H1 (cell line): ENCODE measurements around the gene C5orf34. TPM values are rescaled to one million over a fixed set of nuclear protein-coding genes. Genes with fewer than 3 reads are reported as not detected.
"Not testable (repeated sequence)": the region's sequence is repeated elsewhere in the genome, so short reads cannot be mapped to it uniquely, and the experiment has no call there.

ENCODE experiments used
- CTCF ChIA-PET: fragments of 300-600 bp; sonication (Branson Sonifier 250); formaldehyde crosslinking; loops from one replicate; lab custom pipeline; 2021; ENCODE audit not compliant: partially characterized antibody; lab: Charles Lee
- POLR2A ChIA-PET: fragments of 300-600 bp; sonication (Branson Sonifier 250); formaldehyde crosslinking; loops from one replicate; lab custom pipeline; 2021; ENCODE audit warnings: inconsistent platforms; ENCODE audit not compliant: partially characterized antibody; lab: Charles Lee
- DNase-seq, 2 experiments: peaks; one replicate each; pipeline versions ENCODE4 v3.0.0 to v3.0.0-alpha.2; 2010 to 2022; ENCODE audit warnings: low spot score in 2 of 2, low read depth in 1 of 2, mixed read lengths in 1 of 2
- FAIRE-seq: peaks from 2 replicates; lab custom pipeline; 2011; peaks lifted over from hg19 to GRCh38; lab: Jason Lieb, UNC
- H2AFZ ChIP-seq: 2 replicates; pipeline ENCODE4 v1.8.1; 2012; ENCODE audit warnings: low read length, inconsistent platforms
- H2AK5ac ChIP-seq: 2 replicates; pipeline ENCODE4 v1.6.1; 2013; ENCODE audit warnings: low read depth, low read length
- H2BK120ac ChIP-seq: replicated peaks from 2 replicates; pipeline ENCODE3; 2013; ENCODE audit warnings: low read depth, low read length, inconsistent platforms
- H2BK12ac ChIP-seq: 2 replicates; pipeline ENCODE4 v1.6.1; 2013; ENCODE audit warnings: low read depth, low read length
- H2BK15ac ChIP-seq: 2 replicates; pipeline ENCODE4 v1.6.1; 2013; ENCODE audit warnings: low read length
- H2BK20ac ChIP-seq: 2 replicates; pipeline ENCODE4 v1.6.1; 2013; ENCODE audit warnings: low read length
- H2BK5ac ChIP-seq: 2 replicates; pipeline ENCODE4 v1.6.1; 2013; ENCODE audit warnings: low read depth, low read length
- H3K14ac ChIP-seq: 2 replicates; pipeline ENCODE4 v1.6.1; 2013; ENCODE audit warnings: inconsistent platforms; ENCODE audit not compliant: insufficient read length
- H3K18ac ChIP-seq: 2 replicates; pipeline ENCODE4 v1.6.1; 2013; ENCODE audit warnings: low read length; ENCODE audit errors: extremely low read depth
- H3K23ac ChIP-seq: 2 replicates; pipeline ENCODE4 v1.6.1; 2013; ENCODE audit warnings: inconsistent platforms; ENCODE audit not compliant: insufficient read length
- H3K23me2 ChIP-seq: 2 replicates; pipeline ENCODE4 v1.6.1; 2013; ENCODE audit warnings: low read depth, low read length
- H3K27ac ChIP-seq: 2 replicates; pipeline ENCODE4 v1.6.1; 2011; ENCODE audit warnings: low read depth, low read length, inconsistent platforms
- H3K27me3 ChIP-seq, 4 experiments: replicated peaks in 1 of 4; 1 replicate in 1 of 4; 2 replicates in 3 of 4; pipeline versions ENCODE4 v1.6.1 to v1.8.1; 2011 to 2013; ENCODE audit warnings: low read length in 3 of 4, mild to moderate bottlenecking in 3 of 4, inconsistent platforms in 2 of 4, mixed read lengths in 2 of 4, moderate library complexity in 1 of 4; ENCODE audit not compliant: control insufficient read depth in 3 of 4, insufficient read depth in 3 of 4; ENCODE audit errors: extremely low read depth in 1 of 4
- H3K36me3 ChIP-seq, 4 experiments: 2 replicates each; pipeline versions ENCODE4 v1.6.1 to v1.8.1; 2011 to 2013; ENCODE audit warnings: mild to moderate bottlenecking in 4 of 4, low read length in 3 of 4, moderate library complexity in 2 of 4, control low read depth in 1 of 4, inconsistent platforms in 1 of 4; ENCODE audit not compliant: insufficient read depth in 4 of 4, control insufficient read depth in 2 of 4
- H3K4ac ChIP-seq: replicated peaks from 2 replicates; pipeline ENCODE3; 2013; ENCODE audit warnings: low read length, low read depth, mixed read lengths, inconsistent platforms; ENCODE audit not compliant: insufficient read length
- H3K4me1 ChIP-seq, 4 experiments: replicated peaks in 1 of 4; 1 replicate in 1 of 4; 2 replicates in 3 of 4; pipeline versions ENCODE4 v1.6.1 to v1.8.1; 2011 to 2013; ENCODE audit warnings: low read length in 3 of 4, inconsistent platforms in 2 of 4, mixed read lengths in 1 of 4; ENCODE audit not compliant: insufficient read depth in 4 of 4, control insufficient read depth in 3 of 4
- H3K4me2 ChIP-seq, 2 experiments: 2 replicates each; pipeline versions ENCODE4 v1.6.1 to v1.8.1; 2011 to 2013; ENCODE audit warnings: low read depth in 2 of 2, low read length in 2 of 2, control low read depth in 1 of 2, inconsistent platforms in 1 of 2, mild to moderate bottlenecking in 1 of 2; ENCODE audit not compliant: insufficient read depth in 1 of 2
- H3K4me3 ChIP-seq, 4 experiments: fragments of 200-600, 300-600 bp in 1 of 4; sonication (generic), shearing (Covaris generic), sonication (Bioruptor Twin) in 1 of 4; 2 replicates each; pipeline versions ENCODE4 v1.5.1 to v1.8.1; 2011 to 2016; ENCODE audit warnings: low read length in 4 of 4, low read depth in 3 of 4, control low read depth in 2 of 4, inconsistent platforms in 2 of 4, mild to moderate bottlenecking in 2 of 4, mixed read lengths in 1 of 4, moderate library complexity in 1 of 4; ENCODE audit not compliant: insufficient read depth in 2 of 4; ENCODE audit errors: extremely low read depth in 1 of 4
- H3K56ac ChIP-seq: replicated peaks from 2 replicates; pipeline ENCODE3; 2013; ENCODE audit warnings: low read depth, mild to moderate bottlenecking, mixed read lengths, low read length, inconsistent platforms; ENCODE audit not compliant: insufficient read length
- H3K79me1 ChIP-seq: 2 replicates; pipeline ENCODE4 v1.6.1; 2013; ENCODE audit warnings: low read depth, low read length, control low read depth
- H3K79me2 ChIP-seq, 2 experiments: 2 replicates each; pipeline versions ENCODE4 v1.6.1 to v1.8.1; 2012 to 2013; ENCODE audit warnings: low read length in 2 of 2, mild to moderate bottlenecking in 2 of 2, inconsistent platforms in 1 of 2; ENCODE audit not compliant: insufficient read depth in 2 of 2, control insufficient read depth in 1 of 2
- H3K9ac ChIP-seq, 4 experiments: replicated peaks in 1 of 4; 1 replicate in 1 of 4; 2 replicates in 3 of 4; pipeline versions ENCODE4 v1.6.1 to v1.8.1; 2011 to 2013; ENCODE audit warnings: low read depth in 3 of 4, low read length in 3 of 4, control low read depth in 2 of 4, mild to moderate bottlenecking in 2 of 4, moderate library complexity in 2 of 4, inconsistent platforms in 1 of 4; ENCODE audit errors: extremely low read depth in 1 of 4
- H3K9me3 ChIP-seq, 2 experiments: 2 replicates each; pipeline versions ENCODE4 v1.6.1 to v1.8.1; 2012 to 2013; ENCODE audit warnings: mild to moderate bottlenecking in 2 of 2, moderate library complexity in 2 of 2, control low read depth in 1 of 2, inconsistent platforms in 1 of 2, low read depth in 1 of 2, low read length in 1 of 2, mixed read lengths in 1 of 2; ENCODE audit not compliant: insufficient read depth in 2 of 2
- H4K20me1 ChIP-seq, 2 experiments: replicated peaks in 1 of 2; 2 replicates each; pipeline versions ENCODE3 to v1.8.1; 2011 to 2013; ENCODE audit warnings: inconsistent platforms in 2 of 2, low read length in 2 of 2, mild to moderate bottlenecking in 1 of 2; ENCODE audit not compliant: insufficient read depth in 2 of 2, control insufficient read depth in 1 of 2
- H4K5ac ChIP-seq: 2 replicates; pipeline ENCODE4 v1.6.1; 2013; ENCODE audit warnings: low read length, low read depth, mixed read lengths, inconsistent platforms; ENCODE audit not compliant: insufficient read length
- H4K8ac ChIP-seq: 2 replicates; pipeline ENCODE4 v1.8.0; 2013; ENCODE audit warnings: mild to moderate bottlenecking, moderate library complexity, low read length, inconsistent platforms; ENCODE audit not compliant: insufficient read depth; ENCODE audit errors: extremely low read depth
- H4K91ac ChIP-seq: replicated peaks from 2 replicates; pipeline ENCODE3; 2013; ENCODE audit warnings: low read length, mixed read lengths, inconsistent platforms; ENCODE audit not compliant: insufficient read length
- WGBS, 2 experiments: shearing (Covaris generic) in 1 of 2; methylation state at CpG; one replicate each; pipeline versions ENCODE4 v1.1.6 to v1.1.7; 2013 to 2015; ENCODE audit warnings: low lambda C conversion rate in 2 of 2, mixed read lengths in 2 of 2, inconsistent platforms in 1 of 2, low coverage in 1 of 2, missing lambda C conversion rate in 1 of 2; ENCODE audit not compliant: insufficient replicate concordance in 2 of 2, insufficient coverage in 1 of 2, insufficient read length in 1 of 2; ENCODE audit errors: extremely low coverage in 1 of 2, missing lambda C conversion rate in 1 of 2; 5-methylcytosine and 5-hydroxymethylcytosine counted together
- polyA plus RNA-seq, 7 experiments: library from polyadenylated mRNA; depleted of rRNA in 3 of 7; stranded (reverse) in 5 of 7; unstranded in 2 of 7; fragments of >200 nt in 5 of 7; fragments of 200-250 nt in 2 of 7; gene quantifications; 1 replicate in 5 of 7; 2 replicates in 1 of 7; 4 replicates in 1 of 7; pipeline versions ENCODE4 v1.2.1 to v1.2.3, GENCODE V29; 2011 to 2013; ENCODE audit warnings: missing spikeins in 2 of 7, mixed read lengths in 2 of 7
- total RNA-seq: library from RNA; stranded (reverse); fragmentation: NEBNext Ultra II Directional; extraction: Animal tissue kit (Norgen Biotek cat#: 25700); gene quantifications from 2 replicates; pipeline ENCODE4 v1.2.1, GENCODE V29; 2021

C5orf34 gene
- total and polyA plus RNA-seq, 2 of the 8 experiments (the other 6 are each of a cell fraction or from before 2014, with no cell fraction given) = 6.8 to 8.6 TPM

- H3K9me3 ChIP-seq, H4K20me1 ChIP-seq, H2BK15ac ChIP-seq: not testable (repeated sequence)
Measured at GRCh38 chr5:43465455-43465854, 49.5 kb downstream of the C5orf34 start.

More at GRCh38 chr5:43465455-43465854, 49.5 kb downstream of the C5orf34 start:
- H4K91ac ChIP-seq, DNase-seq, H3K27ac ChIP-seq, H3K18ac ChIP-seq, H2BK20ac ChIP-seq, H4K8ac ChIP-seq, H3K4ac ChIP-seq, H2AK5ac ChIP-seq, FAIRE-seq, H2BK120ac ChIP-seq, H3K56ac ChIP-seq, H3K36me3 ChIP-seq, H4K5ac ChIP-seq, H2BK12ac ChIP-seq, H2AFZ ChIP-seq, H3K4me2 ChIP-seq, H3K27me3 ChIP-seq, H3K4me1 ChIP-seq, H3K4me3 ChIP-seq, H3K23ac ChIP-seq, H3K79me2 ChIP-seq, H3K23me2 ChIP-seq, H3K79me1 ChIP-seq, H3K14ac ChIP-seq, CTCF ChIA-PET, H2BK5ac ChIP-seq, POLR2A ChIA-PET, H3K9ac ChIP-seq: not testable (repeated sequence)
- 95% methylated on average over 3 of the region's 3 CpGs; no CpG with 5 or more reads in 1 of the 2 experiments for WGBS, 2 experiments
